ENCODE measurements around the gene CD3E.

The CD3E gene

GRCh38 chr11:118264569-118265465 lies 39.7 kb upstream of the CD3E start:
- peak overlapping the region; percentile 69 for H3K4me2 ChIP-seq (ENCODE audit: low read depth, low read length)

DNA sequence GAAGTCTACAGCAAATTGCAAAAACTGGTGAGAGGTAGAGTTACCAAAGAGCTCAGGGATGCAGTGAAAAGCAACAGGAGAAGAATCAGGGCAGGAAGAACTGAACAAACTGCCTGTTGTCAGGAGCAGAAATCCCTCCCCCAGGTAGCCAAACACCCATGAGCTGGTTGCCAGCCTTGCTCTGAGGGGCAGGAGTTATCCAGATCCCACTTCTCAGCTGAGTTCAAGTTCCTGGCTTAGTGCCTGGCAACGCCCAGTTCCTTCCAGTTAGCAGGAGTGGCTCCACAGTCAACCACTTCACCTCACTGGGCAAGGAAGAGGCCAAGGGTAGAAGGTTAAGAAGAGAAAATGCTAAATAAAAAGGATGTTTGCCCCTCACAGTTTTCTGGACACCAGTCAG lies 38.6 kb upstream of the CD3E start:
- TF ChIP-seq EZH2 (optimal IDR thresholded peaks at IDR 0.05; ENCODE audit: low read depth, low read length): no peak
- no peak for TF ChIP-seq EZH2phosphoT487 (IDR thresholded peaks at IDR 0.05; ENCODE audit: low read length)
- no peak for TF ChIP-seq CTCF (IDR thresholded peaks at IDR 0.05; ENCODE audit: low read length)
- Histone ChIP-seq H3K4me2 (ENCODE audit: low read depth, low read length) (no peak overlapping the region), H2AFZ (ENCODE audit: low read length) (no peak overlapping the region), H3K9me3 (replicated peaks; ENCODE audit: insufficient read depth, low read length) (no peaks in the 10 kb centered on the region), H3K79me2 (ENCODE audit: low read length) (no peaks in the 10 kb centered on the region), H3K36me3 (replicated peaks; ENCODE audit: insufficient read depth, low read length) (no peaks in the 10 kb centered on the region), H3K27ac (ENCODE audit: low read length) (no peak overlapping the region), H3K27me3 (replicated peaks; ENCODE audit: insufficient read depth, low read length) (no peaks in the 10 kb centered on the region), H3K9ac (ENCODE audit: low read length) (no peak overlapping the region), H4K20me1 (ENCODE audit: insufficient read depth, low read length) (no peaks in the 10 kb centered on the region), H3F3A (ENCODE audit: insufficient read depth, low read length) (peaks cover 10% of the 10 kb centered on the region), H3K9me2 (replicated peaks; ENCODE audit: insufficient read depth, low read length) (no peaks in the 10 kb centered on the region), H3K4me1 (ENCODE audit: low read length) (peaks cover 11% of the 10 kb centered on the region), H3K4me3 (ENCODE audit: low read length) (no peak overlapping the region)
- no peak for DNase-seq

More at GRCh38 chr11:118264569-118265465, 39.7 kb upstream of the CD3E start:
- TF ChIP-seq CTCF (IDR thresholded peaks at IDR 0.05; ENCODE audit: low read length): no peak
- TF ChIP-seq EZH2 (optimal IDR thresholded peaks at IDR 0.05; ENCODE audit: low read depth, low read length): no peak
- TF ChIP-seq EZH2phosphoT487 (IDR thresholded peaks at IDR 0.05; ENCODE audit: low read length): no peak
- Histone ChIP-seq H3K4me3 (ENCODE audit: low read length) (peak overlapping the region; percentile 68; the same call in 1 of the 2 replicates), H3K79me2 (ENCODE audit: low read length) (no peaks in the 10 kb centered on the region), H3K9me3 (replicated peaks; ENCODE audit: insufficient read depth, low read length) (no peaks in the 10 kb centered on the region), H3F3A (ENCODE audit: insufficient read depth, low read length) (peaks cover 10% of the 10 kb centered on the region), H3K9ac (ENCODE audit: low read length) (no peak overlapping the region), H2AFZ (ENCODE audit: low read length) (peak overlapping the region; percentile 68), H4K20me1 (ENCODE audit: insufficient read depth, low read length) (no peaks in the 10 kb centered on the region), H3K4me1 (ENCODE audit: low read length) (peaks cover 11% of the 10 kb centered on the region), H3K27ac (ENCODE audit: low read length) (no peak overlapping the region), H3K9me2 (replicated peaks; ENCODE audit: insufficient read depth, low read length) (no peaks in the 10 kb centered on the region), H3K27me3 (replicated peaks; ENCODE audit: insufficient read depth, low read length) (no peaks in the 10 kb centered on the region), H3K36me3 (replicated peaks; ENCODE audit: insufficient read depth, low read length) (no peaks in the 10 kb centered on the region)
- DNase-seq: no peak

DNA sequence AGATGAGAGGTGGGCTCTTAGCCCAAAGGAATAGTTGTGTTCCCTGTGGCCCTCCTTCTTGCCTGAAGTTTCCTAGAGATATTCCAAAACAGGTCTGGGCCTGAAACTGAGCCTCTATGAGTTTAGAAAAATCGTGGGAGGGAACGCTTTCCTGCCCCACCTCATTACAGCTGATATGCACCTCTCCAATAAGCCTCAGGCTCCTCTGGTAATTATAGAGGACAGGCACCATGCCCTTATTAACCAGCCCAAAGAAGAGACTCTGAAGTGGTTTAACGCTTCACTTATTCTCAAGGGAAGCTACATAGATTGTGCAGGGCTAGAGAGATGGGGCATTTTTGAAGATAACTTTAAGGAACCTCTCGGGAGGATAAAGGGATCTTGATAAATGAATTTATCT lies 37.0 kb upstream of the CD3E start:
- Histone ChIP-seq H3K9me3 (replicated peaks; ENCODE audit: insufficient read depth, low read length) (no peaks in the 10 kb centered on the region), H3F3A (ENCODE audit: insufficient read depth, low read length) (peaks cover 10% of the 10 kb centered on the region), H3K9me2 (replicated peaks; ENCODE audit: insufficient read depth, low read length) (no peaks in the 10 kb centered on the region), H4K20me1 (ENCODE audit: insufficient read depth, low read length) (no peaks in the 10 kb centered on the region), H3K79me2 (ENCODE audit: low read length) (no peaks in the 10 kb centered on the region), H3K4me3 (ENCODE audit: low read length) (no peak overlapping the region), H2AFZ (ENCODE audit: low read length) (no peak overlapping the region), H3K4me2 (ENCODE audit: low read depth, low read length) (no peak overlapping the region), H3K27ac (ENCODE audit: low read length) (no peak overlapping the region), H3K27me3 (replicated peaks; ENCODE audit: insufficient read depth, low read length) (no peaks in the 10 kb centered on the region), H3K4me1 (ENCODE audit: low read length) (peaks cover 7% of the 10 kb centered on the region), H3K36me3 (replicated peaks; ENCODE audit: insufficient read depth, low read length) (no peaks in the 10 kb centered on the region), H3K9ac (ENCODE audit: low read length) (no peak overlapping the region)
- no peak for DNase-seq
- TF ChIP-seq EZH2 (optimal IDR thresholded peaks at IDR 0.05; ENCODE audit: low read depth, low read length): no peak
- TF ChIP-seq CTCF (IDR thresholded peaks at IDR 0.05; ENCODE audit: low read length): no peak
- TF ChIP-seq EZH2phosphoT487 (IDR thresholded peaks at IDR 0.05; ENCODE audit: low read length): no peak
